Measurements from ENCODE around the gene PLEKHA4. TPM values are rescaled to one million over a fixed set of nuclear protein-coding genes. Genes with fewer than 3 reads are reported as not detected.

PLEKHA4 gene
- total and polyA plus RNA-seq, 2 of the 13 experiments (the other 11 are each of a cell fraction or from before 2014, with no cell fraction given): 4.8 to 6.0 TPM

- TF ChIP-seq RERE (CRISPR knock-in tag; IDR thresholded peaks at IDR 0.05; ENCODE audit: low read depth) (peak; percentile 56; the same call in 1 of the 2 replicates), YEATS4 (CRISPR knock-in tag; IDR thresholded peaks at IDR 0.05; ENCODE audit: borderline replicate concordance) (peak; percentile 53; the same call in 1 of the 2 replicates), HNRNPL (IDR thresholded peaks at IDR 0.05; ENCODE audit: low read depth, low read length) (peak; percentile 94), ZNF383 (CRISPR knock-in tag; IDR thresholded peaks at IDR 0.05; ENCODE audit: borderline replicate concordance) (no peak), ZFP1 (CRISPR knock-in tag; IDR thresholded peaks at IDR 0.05) (0 out of 2 replicates have a peak, but pooled peaks have one; percentile 37), PTBP1 (IDR thresholded peaks at IDR 0.05; ENCODE audit: low read depth, low read length, poor library complexity, severe bottlenecking) (no peak), HNRNPK (IDR thresholded peaks at IDR 0.05; ENCODE audit: low read depth, low read length, poor library complexity, severe bottlenecking) (no peak), ZBTB4 (CRISPR knock-in tag; IDR thresholded peaks at IDR 0.05; ENCODE audit: borderline replicate concordance) (0 out of 2 replicates have a peak, but pooled peaks have one; percentile 47), RARG (CRISPR knock-in tag; IDR thresholded peaks at IDR 0.05; ENCODE audit: low read depth) (no peak), ZNF432 (CRISPR knock-in tag; IDR thresholded peaks at IDR 0.05; ENCODE audit: borderline replicate concordance) (no peak), CBX5 (CRISPR knock-in tag; IDR thresholded peaks at IDR 0.05; ENCODE audit: borderline replicate concordance) (0 out of 2 replicates have a peak, but pooled peaks have one; percentile 58), HNF1A (IDR thresholded peaks at IDR 0.05; ENCODE audit: low read depth) (no peak), HNF1A (CRISPR knock-in tag; IDR thresholded peaks at IDR 0.05; ENCODE audit: borderline replicate concordance) (peak; percentile 32; the same call in 1 of the 2 replicates), POLR2AphosphoS5 (IDR thresholded peaks at IDR 0.05; ENCODE audit: low read depth, low read length) (no peak), ZNF180 (CRISPR knock-in tag; IDR thresholded peaks at IDR 0.05; ENCODE audit: borderline replicate concordance, low read depth) (no peak)
Measured at GRCh38 chr19:48907671-48908070, 39.3 kb upstream of the PLEKHA4 start (continued).
